Thyroid gland (tissue), 4 donors: Measurements from ENCODE around the gene SKI. TPM values are rescaled to one million over a fixed set of nuclear protein-coding genes. Genes with fewer than 3 reads are reported as not detected.

Experiments used
- DNase-seq, 2 donors: peaks; one replicate each; pipeline ENCODE4 v3.0.0-alpha.2; 2019
- H3K27ac ChIP-seq, 3 donors: fragments of 200-600 bp; sonication (generic); 1 replicate in 2 of 3; 2 replicates in 1 of 3; pipeline ENCODE4 v1.5.1; 2016 to 2019; ENCODE audit warnings: mild to moderate bottlenecking in 1 of 3, moderate library complexity in 1 of 3
- H3K27me3 ChIP-seq: fragments of 200-600 bp; sonication (generic); one replicate; pipeline ENCODE4 v1.5.1; 2019
- H3K36me3 ChIP-seq, 2 donors: fragments of 200-600 bp; sonication (generic); one replicate each; pipeline ENCODE4 v1.5.1; 2016 to 2019
- H3K4me1 ChIP-seq, 2 donors: fragments of 200-600 bp; sonication (generic); one replicate each; pipeline ENCODE4 v1.5.1; 2017 to 2019
- H3K4me3 ChIP-seq, 3 donors: fragments of 200-600 bp; sonication (generic); replicated peaks in 1 of 3; 1 replicate in 2 of 3; 2 replicates in 1 of 3; pipeline ENCODE4 v1.5.1; 2016; ENCODE audit warnings: mild to moderate bottlenecking in 1 of 3
- H3K9me3 ChIP-seq: fragments of 200-600 bp; sonication (generic); one replicate; pipeline ENCODE4 v1.5.1; 2017
- POLR2A ChIP-seq, 2 donors: fragments of 450-650 bp; IDR thresholded peaks; one replicate each; pipeline ENCODE4 v1.6.1; 2017; ENCODE audit warnings: antibody characterized with exemption in 2 of 2, mild to moderate bottlenecking in 2 of 2, moderate library complexity in 1 of 2
- WGBS, 2 donors: methylation state at CpG; one replicate each; pipeline ENCODE4 v1.1.5; 2017; 5-methylcytosine and 5-hydroxymethylcytosine counted together
- intact Hi-C: fragments of 100-400 bp; cut with DNase I; formaldehyde crosslinking; loops from one replicate; pipeline ENCODE4 v1.15.1; 2023
- total RNA-seq, 4 donors: library from RNA; depleted of rRNA; stranded (reverse); fragments of >200 nt; gene quantifications; one replicate each; pipeline ENCODE4 v1.2.3, GENCODE V29; 2016
- TF ChIP-seq, protein P1 (sequence below), 6 experiments: fragments of 200-600 bp in 3 of 6; fragments of 450-650 bp in 3 of 6; sonication (generic) in 3 of 6; IDR thresholded peaks; one replicate each; pipeline ENCODE4 v1.5.1; 2016 to 2019; ENCODE audit warnings: antibody characterized with exemption in 6 of 6, mild to moderate bottlenecking in 2 of 6, inconsistent platforms in 1 of 6, moderate library complexity in 1 of 6

SKI gene
- total RNA-seq, 4 donors from 2014 or later: 31.4 to 59.6 (median 39.9) TPM

DNA sequence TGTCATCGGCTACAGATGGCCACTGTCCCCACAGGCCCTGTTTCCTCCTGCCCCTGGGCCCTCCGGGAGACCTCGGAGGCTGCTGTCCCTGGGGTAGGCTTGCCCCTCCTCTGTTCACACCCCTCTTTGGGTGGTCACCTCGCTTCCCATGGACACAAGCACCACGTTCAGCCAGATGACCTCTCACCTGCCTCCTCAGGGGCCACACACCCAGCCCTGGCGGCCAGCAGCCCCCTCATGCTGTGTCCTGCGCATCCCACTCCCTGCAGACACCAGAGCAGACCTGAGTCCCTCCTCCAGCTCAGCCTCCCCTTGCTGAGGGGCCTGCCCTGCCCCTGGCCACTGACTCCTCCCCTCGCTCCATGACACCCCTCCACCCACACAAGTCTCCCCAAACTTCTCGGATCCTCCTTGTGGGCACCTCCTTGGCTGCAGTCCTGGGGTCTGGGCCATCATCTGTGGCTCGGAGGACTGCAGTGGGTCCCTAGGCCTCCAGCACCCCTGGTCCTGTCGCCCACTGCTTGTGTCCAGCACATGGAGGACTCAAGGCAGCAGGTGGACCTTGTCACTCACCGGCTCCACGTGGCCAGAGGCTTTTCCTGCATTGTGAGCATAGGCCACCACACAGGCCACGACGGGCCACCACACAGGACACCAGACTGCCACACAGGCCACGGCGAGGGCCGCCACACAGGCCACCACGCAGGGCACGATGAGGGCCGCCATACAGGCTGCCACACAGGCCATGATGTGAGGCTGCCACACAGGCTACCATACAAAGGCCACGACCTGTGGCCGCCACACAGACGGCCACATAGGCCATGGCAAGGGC lies 112.2 kb downstream of the SKI start:
- Histone ChIP-seq H3K36me3 (no peaks in the 10 kb centered on the region), H3K27me3 (no peaks in the 10 kb centered on the region), H3K27ac (no peak overlapping the region), H3K4me3 (no peak overlapping the region), H3K9me3 (no peaks in the 10 kb centered on the region), H3K4me1 (no peaks in the 10 kb centered on the region)
- WGBS, 2 donors: 92 to 94% methylated on average over 10 to 19 of the region's 24 CpGs
- DNase-seq: no peak
- intact Hi-C loops: no loop called here
- TF ChIP-seq POLR2A (IDR thresholded peaks at IDR 0.05): no peak
- TF ChIP-seq, protein P1, sequence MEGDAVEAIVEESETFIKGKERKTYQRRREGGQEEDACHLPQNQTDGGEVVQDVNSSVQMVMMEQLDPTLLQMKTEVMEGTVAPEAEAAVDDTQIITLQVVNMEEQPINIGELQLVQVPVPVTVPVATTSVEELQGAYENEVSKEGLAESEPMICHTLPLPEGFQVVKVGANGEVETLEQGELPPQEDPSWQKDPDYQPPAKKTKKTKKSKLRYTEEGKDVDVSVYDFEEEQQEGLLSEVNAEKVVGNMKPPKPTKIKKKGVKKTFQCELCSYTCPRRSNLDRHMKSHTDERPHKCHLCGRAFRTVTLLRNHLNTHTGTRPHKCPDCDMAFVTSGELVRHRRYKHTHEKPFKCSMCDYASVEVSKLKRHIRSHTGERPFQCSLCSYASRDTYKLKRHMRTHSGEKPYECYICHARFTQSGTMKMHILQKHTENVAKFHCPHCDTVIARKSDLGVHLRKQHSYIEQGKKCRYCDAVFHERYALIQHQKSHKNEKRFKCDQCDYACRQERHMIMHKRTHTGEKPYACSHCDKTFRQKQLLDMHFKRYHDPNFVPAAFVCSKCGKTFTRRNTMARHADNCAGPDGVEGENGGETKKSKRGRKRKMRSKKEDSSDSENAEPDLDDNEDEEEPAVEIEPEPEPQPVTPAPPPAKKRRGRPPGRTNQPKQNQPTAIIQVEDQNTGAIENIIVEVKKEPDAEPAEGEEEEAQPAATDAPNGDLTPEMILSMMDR (IDR thresholded peaks at IDR 0.05): no peak

DNA sequence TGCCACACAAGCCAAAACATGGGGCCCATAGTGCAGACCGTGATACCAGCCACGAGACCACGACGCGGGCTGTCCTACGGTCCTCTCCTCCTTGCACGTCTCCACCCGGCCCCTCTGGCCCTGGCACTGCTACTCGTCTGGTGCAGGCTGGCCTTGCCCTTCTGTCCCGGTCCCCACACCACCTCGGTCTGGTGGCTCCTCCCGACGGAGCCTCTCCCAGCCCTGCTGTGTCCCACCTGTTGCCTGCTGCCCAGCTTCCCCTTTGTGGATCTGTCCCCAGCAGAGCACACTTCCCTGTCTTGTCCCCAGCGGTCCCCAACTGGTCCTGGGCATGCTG lies 112.8 kb downstream of the SKI start:
- no peak overlapping the region for H3K27ac ChIP-seq
- no peaks in the 10 kb centered on the region for H3K9me3 ChIP-seq
- no peak for TF ChIP-seq POLR2A (IDR thresholded peaks at IDR 0.05)
- TF ChIP-seq, protein P1 (IDR thresholded peaks at IDR 0.05): no peak
- H3K36me3 ChIP-seq: no peaks in the 10 kb centered on the region
- H3K27me3 ChIP-seq: no peaks in the 10 kb centered on the region
- no peaks in the 10 kb centered on the region for H3K4me1 ChIP-seq
- 95% methylated on average over 14 of the region's 14 CpGs for WGBS, 2 donors
- H3K4me3 ChIP-seq: no peak overlapping the region
- intact Hi-C loops: no loop called here
- DNase-seq: no peak

DNA sequence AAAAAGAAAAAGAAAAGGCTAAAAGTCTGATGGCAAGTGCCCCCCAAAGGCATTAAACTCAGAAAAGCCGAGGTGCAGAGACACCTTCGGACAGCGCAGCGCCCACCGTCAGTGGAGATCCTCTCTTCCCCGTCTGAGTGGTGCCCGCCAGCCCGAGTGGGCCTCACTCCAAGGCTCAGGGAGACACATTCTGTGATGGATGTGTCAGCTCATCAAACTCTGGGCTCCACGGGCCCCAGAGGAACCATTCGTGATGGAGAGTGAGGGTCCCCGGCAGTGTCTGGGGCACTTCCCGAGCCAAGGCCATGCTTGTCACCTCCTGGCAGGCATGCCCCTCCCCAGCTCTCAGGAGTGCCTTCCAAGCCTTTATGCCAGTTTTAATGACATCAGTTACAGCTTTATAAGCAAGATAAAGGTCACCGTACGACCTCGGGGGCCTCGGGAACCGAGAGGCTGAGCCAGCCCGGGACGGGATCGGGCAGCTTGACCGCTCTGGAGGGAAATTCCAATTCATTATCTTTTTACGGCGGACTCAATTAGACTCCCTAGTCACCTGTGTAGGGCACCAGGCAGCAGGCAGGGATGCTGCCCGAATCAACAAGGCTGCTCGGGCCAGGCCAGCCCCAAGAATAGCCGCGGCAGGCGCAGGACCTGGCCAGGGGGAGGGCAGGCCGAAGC lies 113.7 kb downstream of the SKI start:
- no peak overlapping the region for H3K4me3 ChIP-seq
- no peaks in the 10 kb centered on the region for H3K9me3 ChIP-seq
- no peak for DNase-seq
- intact Hi-C loops: no loop called here
- 90 to 91% methylated on average over 27 to 28 of the region's 29 CpGs for WGBS, 2 donors
- H3K36me3 ChIP-seq: no peaks in the 10 kb centered on the region
- H3K4me1 ChIP-seq: no peaks in the 10 kb centered on the region
- H3K27me3 ChIP-seq: no peaks in the 10 kb centered on the region
- H3K27ac ChIP-seq: no peak overlapping the region
- TF ChIP-seq POLR2A (IDR thresholded peaks at IDR 0.05): no peak
- TF ChIP-seq, protein P1 (IDR thresholded peaks at IDR 0.05): no peak

DNA sequence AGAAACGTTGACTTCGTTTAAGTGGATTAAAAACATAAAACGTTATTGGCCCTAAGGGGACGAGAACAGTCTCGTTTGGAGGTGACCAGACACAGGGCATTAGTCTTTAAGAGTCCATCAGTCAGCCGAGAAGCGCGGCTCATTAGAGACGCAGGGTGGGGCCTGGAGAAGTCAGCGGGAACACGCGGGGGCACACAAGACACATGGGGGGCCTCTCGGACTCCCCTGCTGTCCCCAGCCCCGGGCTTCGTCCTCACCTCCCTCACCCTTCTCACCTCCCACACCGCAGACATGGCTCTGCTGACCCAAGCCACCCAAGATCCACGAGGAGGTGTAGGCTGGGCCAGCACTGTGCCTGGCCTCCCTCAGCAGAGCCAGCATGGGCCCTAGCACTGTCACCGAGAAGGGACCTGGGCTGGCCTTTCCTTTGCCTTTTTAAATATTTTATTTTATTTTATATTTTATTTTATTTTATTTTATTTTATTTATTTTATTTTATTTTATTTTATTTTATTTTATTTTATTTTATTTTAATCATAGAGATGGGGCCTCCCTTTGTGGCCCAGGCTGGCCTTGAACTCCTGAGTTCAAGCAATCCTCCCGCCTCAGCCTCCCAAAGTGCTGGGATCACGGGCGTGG lies 114.4 kb downstream of the SKI start:
- Histone ChIP-seq H3K9me3 (no peaks in the 10 kb centered on the region), H3K4me3 (no peak overlapping the region), H3K4me1 (no peaks in the 10 kb centered on the region), H3K27ac (no peak overlapping the region), H3K36me3 (no peaks in the 10 kb centered on the region), H3K27me3 (no peaks in the 10 kb centered on the region)
- intact Hi-C loops: no loop called here
- 85 to 87% methylated on average over 21 of the region's 21 CpGs for WGBS, 2 donors
- DNase-seq: no peak
- TF ChIP-seq, protein P1 (IDR thresholded peaks at IDR 0.05): no peak
- TF ChIP-seq POLR2A (IDR thresholded peaks at IDR 0.05): no peak
